Measurements from ENCODE around the gene MAX.

- TF ChIP-seq CTCF (IDR thresholded peaks at IDR 0.05): no peak
- TF ChIP-seq EZH2 (IDR thresholded peaks at IDR 0.05; ENCODE audit: borderline replicate concordance, insufficient read depth, low read depth, low read length, poor library complexity, severe bottlenecking): no peak
Measured at GRCh38 chr14:65150898-65151608, 48.7 kb upstream of the MAX start.
